H1 (cell line): ENCODE measurements around the gene PSMB11. TPM values are rescaled to one million over a fixed set of nuclear protein-coding genes. Genes with fewer than 3 reads are reported as not detected.
A peak's percentile ranks its signal among the peaks of the same experiment; 100 is the strongest.

Experiments used
- CTCF ChIA-PET: fragments of 300-600 bp; sonication (Branson Sonifier 250); formaldehyde crosslinking; loops from one replicate; lab custom pipeline; 2021; ENCODE audit not compliant: partially characterized antibody; lab: Charles Lee
- POLR2A ChIA-PET: fragments of 300-600 bp; sonication (Branson Sonifier 250); formaldehyde crosslinking; loops from one replicate; lab custom pipeline; 2021; ENCODE audit warnings: inconsistent platforms; ENCODE audit not compliant: partially characterized antibody; lab: Charles Lee
- DNase-seq, 2 experiments: peaks; one replicate each; pipeline versions ENCODE4 v3.0.0 to v3.0.0-alpha.2; 2010 to 2022; ENCODE audit warnings: low spot score in 2 of 2, low read depth in 1 of 2, mixed read lengths in 1 of 2
- FAIRE-seq: peaks from 2 replicates; lab custom pipeline; 2011; peaks lifted over from hg19 to GRCh38; lab: Jason Lieb, UNC
- H2AFZ ChIP-seq: 2 replicates; pipeline ENCODE4 v1.8.1; 2012; ENCODE audit warnings: low read length, inconsistent platforms
- H2AK5ac ChIP-seq: 2 replicates; pipeline ENCODE4 v1.6.1; 2013; ENCODE audit warnings: low read depth, low read length
- H2BK120ac ChIP-seq: replicated peaks from 2 replicates; pipeline ENCODE3; 2013; ENCODE audit warnings: low read depth, low read length, inconsistent platforms
- H2BK12ac ChIP-seq: 2 replicates; pipeline ENCODE4 v1.6.1; 2013; ENCODE audit warnings: low read depth, low read length
- H2BK15ac ChIP-seq: 2 replicates; pipeline ENCODE4 v1.6.1; 2013; ENCODE audit warnings: low read length
- H2BK20ac ChIP-seq: 2 replicates; pipeline ENCODE4 v1.6.1; 2013; ENCODE audit warnings: low read length
- H2BK5ac ChIP-seq: 2 replicates; pipeline ENCODE4 v1.6.1; 2013; ENCODE audit warnings: low read depth, low read length
- H3K14ac ChIP-seq: 2 replicates; pipeline ENCODE4 v1.6.1; 2013; ENCODE audit warnings: inconsistent platforms; ENCODE audit not compliant: insufficient read length
- H3K18ac ChIP-seq: 2 replicates; pipeline ENCODE4 v1.6.1; 2013; ENCODE audit warnings: low read length; ENCODE audit errors: extremely low read depth
- H3K23ac ChIP-seq: 2 replicates; pipeline ENCODE4 v1.6.1; 2013; ENCODE audit warnings: inconsistent platforms; ENCODE audit not compliant: insufficient read length
- H3K23me2 ChIP-seq: 2 replicates; pipeline ENCODE4 v1.6.1; 2013; ENCODE audit warnings: low read depth, low read length
- H3K27ac ChIP-seq: 2 replicates; pipeline ENCODE4 v1.6.1; 2011; ENCODE audit warnings: low read depth, low read length, inconsistent platforms
- H3K27me3 ChIP-seq, 4 experiments: replicated peaks in 1 of 4; 1 replicate in 1 of 4; 2 replicates in 3 of 4; pipeline versions ENCODE4 v1.6.1 to v1.8.1; 2011 to 2013; ENCODE audit warnings: low read length in 3 of 4, mild to moderate bottlenecking in 3 of 4, inconsistent platforms in 2 of 4, mixed read lengths in 2 of 4, moderate library complexity in 1 of 4; ENCODE audit not compliant: control insufficient read depth in 3 of 4, insufficient read depth in 3 of 4; ENCODE audit errors: extremely low read depth in 1 of 4
- H3K36me3 ChIP-seq, 4 experiments: 2 replicates each; pipeline versions ENCODE4 v1.6.1 to v1.8.1; 2011 to 2013; ENCODE audit warnings: mild to moderate bottlenecking in 4 of 4, low read length in 3 of 4, moderate library complexity in 2 of 4, control low read depth in 1 of 4, inconsistent platforms in 1 of 4; ENCODE audit not compliant: insufficient read depth in 4 of 4, control insufficient read depth in 2 of 4
- H3K4ac ChIP-seq: replicated peaks from 2 replicates; pipeline ENCODE3; 2013; ENCODE audit warnings: low read length, low read depth, mixed read lengths, inconsistent platforms; ENCODE audit not compliant: insufficient read length
- H3K4me1 ChIP-seq, 4 experiments: replicated peaks in 1 of 4; 1 replicate in 1 of 4; 2 replicates in 3 of 4; pipeline versions ENCODE4 v1.6.1 to v1.8.1; 2011 to 2013; ENCODE audit warnings: low read length in 3 of 4, inconsistent platforms in 2 of 4, mixed read lengths in 1 of 4; ENCODE audit not compliant: insufficient read depth in 4 of 4, control insufficient read depth in 3 of 4
- H3K4me2 ChIP-seq, 2 experiments: 2 replicates each; pipeline versions ENCODE4 v1.6.1 to v1.8.1; 2011 to 2013; ENCODE audit warnings: low read depth in 2 of 2, low read length in 2 of 2, control low read depth in 1 of 2, inconsistent platforms in 1 of 2, mild to moderate bottlenecking in 1 of 2; ENCODE audit not compliant: insufficient read depth in 1 of 2
- H3K4me3 ChIP-seq, 4 experiments: fragments of 200-600, 300-600 bp in 1 of 4; sonication (generic), shearing (Covaris generic), sonication (Bioruptor Twin) in 1 of 4; 2 replicates each; pipeline versions ENCODE4 v1.5.1 to v1.8.1; 2011 to 2016; ENCODE audit warnings: low read length in 4 of 4, low read depth in 3 of 4, control low read depth in 2 of 4, inconsistent platforms in 2 of 4, mild to moderate bottlenecking in 2 of 4, mixed read lengths in 1 of 4, moderate library complexity in 1 of 4; ENCODE audit not compliant: insufficient read depth in 2 of 4; ENCODE audit errors: extremely low read depth in 1 of 4
- H3K56ac ChIP-seq: replicated peaks from 2 replicates; pipeline ENCODE3; 2013; ENCODE audit warnings: low read depth, mild to moderate bottlenecking, mixed read lengths, low read length, inconsistent platforms; ENCODE audit not compliant: insufficient read length
- H3K79me1 ChIP-seq: 2 replicates; pipeline ENCODE4 v1.6.1; 2013; ENCODE audit warnings: low read depth, low read length, control low read depth
- H3K79me2 ChIP-seq, 2 experiments: 2 replicates each; pipeline versions ENCODE4 v1.6.1 to v1.8.1; 2012 to 2013; ENCODE audit warnings: low read length in 2 of 2, mild to moderate bottlenecking in 2 of 2, inconsistent platforms in 1 of 2; ENCODE audit not compliant: insufficient read depth in 2 of 2, control insufficient read depth in 1 of 2
- H3K9ac ChIP-seq, 4 experiments: replicated peaks in 1 of 4; 1 replicate in 1 of 4; 2 replicates in 3 of 4; pipeline versions ENCODE4 v1.6.1 to v1.8.1; 2011 to 2013; ENCODE audit warnings: low read depth in 3 of 4, low read length in 3 of 4, control low read depth in 2 of 4, mild to moderate bottlenecking in 2 of 4, moderate library complexity in 2 of 4, inconsistent platforms in 1 of 4; ENCODE audit errors: extremely low read depth in 1 of 4
- H3K9me3 ChIP-seq, 2 experiments: 2 replicates each; pipeline versions ENCODE4 v1.6.1 to v1.8.1; 2012 to 2013; ENCODE audit warnings: mild to moderate bottlenecking in 2 of 2, moderate library complexity in 2 of 2, control low read depth in 1 of 2, inconsistent platforms in 1 of 2, low read depth in 1 of 2, low read length in 1 of 2, mixed read lengths in 1 of 2; ENCODE audit not compliant: insufficient read depth in 2 of 2
- H4K20me1 ChIP-seq, 2 experiments: replicated peaks in 1 of 2; 2 replicates each; pipeline versions ENCODE3 to v1.8.1; 2011 to 2013; ENCODE audit warnings: inconsistent platforms in 2 of 2, low read length in 2 of 2, mild to moderate bottlenecking in 1 of 2; ENCODE audit not compliant: insufficient read depth in 2 of 2, control insufficient read depth in 1 of 2
- H4K5ac ChIP-seq: 2 replicates; pipeline ENCODE4 v1.6.1; 2013; ENCODE audit warnings: low read length, low read depth, mixed read lengths, inconsistent platforms; ENCODE audit not compliant: insufficient read length
- H4K8ac ChIP-seq: 2 replicates; pipeline ENCODE4 v1.8.0; 2013; ENCODE audit warnings: mild to moderate bottlenecking, moderate library complexity, low read length, inconsistent platforms; ENCODE audit not compliant: insufficient read depth; ENCODE audit errors: extremely low read depth
- H4K91ac ChIP-seq: replicated peaks from 2 replicates; pipeline ENCODE3; 2013; ENCODE audit warnings: low read length, mixed read lengths, inconsistent platforms; ENCODE audit not compliant: insufficient read length
- BRCA1 ChIP-seq: IDR thresholded peaks from 2 replicates; pipeline ENCODE4 v1.6.1; 2012; ENCODE audit warnings: low read depth, low read length, improper control_type of control experiment
- EGR1 ChIP-seq: IDR thresholded peaks from 2 replicates; pipeline ENCODE4 v1.6.1; 2011; ENCODE audit warnings: low read depth, low read length, borderline replicate concordance
- RXRA ChIP-seq: IDR thresholded peaks from 2 replicates; pipeline ENCODE4 v1.6.1; 2011; ENCODE audit warnings: low read depth, mild to moderate bottlenecking, low read length, moderate library complexity; ENCODE audit not compliant: insufficient read depth
- WGBS, 2 experiments: shearing (Covaris generic) in 1 of 2; methylation state at CpG; one replicate each; pipeline versions ENCODE4 v1.1.6 to v1.1.7; 2013 to 2015; ENCODE audit warnings: low lambda C conversion rate in 2 of 2, mixed read lengths in 2 of 2, inconsistent platforms in 1 of 2, low coverage in 1 of 2, missing lambda C conversion rate in 1 of 2; ENCODE audit not compliant: insufficient replicate concordance in 2 of 2, insufficient coverage in 1 of 2, insufficient read length in 1 of 2; ENCODE audit errors: extremely low coverage in 1 of 2, missing lambda C conversion rate in 1 of 2; 5-methylcytosine and 5-hydroxymethylcytosine counted together
- polyA plus RNA-seq, 7 experiments: library from polyadenylated mRNA; depleted of rRNA in 3 of 7; stranded (reverse) in 5 of 7; unstranded in 2 of 7; fragments of >200 nt in 5 of 7; fragments of 200-250 nt in 2 of 7; gene quantifications; 1 replicate in 5 of 7; 2 replicates in 1 of 7; 4 replicates in 1 of 7; pipeline versions ENCODE4 v1.2.1 to v1.2.3, GENCODE V29; 2011 to 2013; ENCODE audit warnings: missing spikeins in 2 of 7, mixed read lengths in 2 of 7
- total RNA-seq: library from RNA; stranded (reverse); fragmentation: NEBNext Ultra II Directional; extraction: Animal tissue kit (Norgen Biotek cat#: 25700); gene quantifications from 2 replicates; pipeline ENCODE4 v1.2.1, GENCODE V29; 2021

Gene PSMB11
- total and polyA plus RNA-seq, 2 of the 8 experiments (the other 6 are each of a cell fraction or from before 2014, with no cell fraction given), result not detected

DNA sequence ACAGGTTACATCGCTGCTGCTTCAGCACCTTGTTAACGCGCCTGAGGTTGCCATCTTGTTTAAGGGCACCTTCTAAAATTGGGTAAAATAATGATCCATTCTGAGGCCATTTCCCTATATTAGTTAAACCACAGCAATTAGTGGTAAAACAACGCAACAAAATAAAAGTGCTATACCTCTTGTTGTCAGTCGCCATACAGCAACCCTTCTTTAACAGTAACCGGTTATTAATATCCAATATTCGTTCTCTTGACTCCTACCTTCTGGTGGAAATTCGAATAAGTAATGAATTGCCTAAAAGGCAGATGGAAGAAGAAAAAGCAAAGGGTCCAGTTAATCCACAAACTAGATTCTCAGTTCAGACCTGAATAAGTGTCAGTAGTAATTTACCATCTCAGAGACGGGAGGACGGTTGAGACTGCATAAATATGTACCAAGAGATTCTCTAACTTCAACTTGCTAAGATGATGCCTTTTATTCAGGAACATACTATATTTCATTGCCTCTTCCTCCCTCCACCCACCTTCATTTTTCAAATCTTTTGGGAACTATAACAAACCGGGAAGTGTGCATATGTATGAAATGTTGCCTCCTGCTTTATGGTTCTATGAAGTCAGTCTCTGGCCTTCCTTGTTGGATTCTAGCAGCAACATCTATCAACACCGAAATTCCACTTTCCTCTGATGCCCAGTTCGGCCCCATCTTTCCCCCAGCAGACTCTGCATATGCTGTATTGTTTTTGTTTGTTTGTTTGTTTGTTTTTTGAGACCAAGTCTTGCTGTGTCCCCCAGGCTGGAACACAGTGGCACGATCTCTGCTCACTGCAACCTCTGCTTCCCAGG lies 6.5 kb upstream of the PSMB11 start:
- H4K5ac ChIP-seq, result no peak overlapping the region
- H3K18ac ChIP-seq, result no peak overlapping the region
- H2BK12ac ChIP-seq, result no peak overlapping the region; the same call in 1 of the 2 replicates
- FAIRE-seq (no peak), DNase-seq (no peak)
- no peak overlapping the region for H3K56ac ChIP-seq
- WGBS, 2 experiments, result 67% methylated on average over 14 of the region's 14 CpGs; no CpG with 5 or more reads in 1 of the 2 experiments
- ChIA-PET POLR2A (interaction anchor here (1.5 to 8.3 kb wide), 7 partner anchors 15 to 60 kb away, joined by 8 to 94 read pairs (median 10); partner anchors contain the start of genes ACIN1, C14orf119 and CDH24), CTCF (interaction anchor here (29.2 kb wide), 1 partner anchor 44 kb away, joined by 785 read pairs; the partner anchor contains the start of gene AJUBA)
- peaks cover 3% of the 10 kb centered on the region for H3K23me2 ChIP-seq
- H3K79me2 ChIP-seq, result peaks cover 0 to 19% of the 10 kb centered on the region in 2 experiments; a peak in 3 of 4 replicates
- H2AFZ ChIP-seq, result peak overlapping the region; percentile 98
- peaks cover 0 to 3% (median 1%) of the 10 kb centered on the region in 4 experiments; a peak in 2 of 7 replicates for H3K4me1 ChIP-seq
- H2BK15ac ChIP-seq, result no peak overlapping the region
- H4K8ac ChIP-seq, result no peak overlapping the region
- H2BK120ac ChIP-seq, result no peak overlapping the region
- H4K91ac ChIP-seq, result no peak overlapping the region
- H3K4me3 ChIP-seq, result peak overlapping the region; percentile 79 to 95 (median 88); a peak in 6 of 8 replicates
- 0 out of 2 replicates have a peak overlapping the region, but pooled peaks have one; percentile 29 for H2BK20ac ChIP-seq
- no peak overlapping the region for H2AK5ac ChIP-seq
- H3K23ac ChIP-seq, result no peak overlapping the region
- H3K14ac ChIP-seq, result no peak overlapping the region
- H3K27me3 ChIP-seq, result no peaks in the 10 kb centered on the region
- peak overlapping the region; percentile 75 to 78; a peak in 3 of 4 replicates for H3K4me2 ChIP-seq
- H3K79me1 ChIP-seq, result peaks cover 2% of the 10 kb centered on the region; the same call in 1 of the 2 replicates
- peaks cover 0 to 29% (median 22%) of the 10 kb centered on the region in 4 experiments; a peak in 7 of 8 replicates for H3K36me3 ChIP-seq
- peaks cover 0 to 2% of the 10 kb centered on the region in 2 experiments for H4K20me1 ChIP-seq
- no peaks in the 10 kb centered on the region for H3K9me3 ChIP-seq
- H3K4ac ChIP-seq, result no peak overlapping the region
- H2BK5ac ChIP-seq, result peak overlapping the region; percentile 100
- H3K9ac ChIP-seq, result peak overlapping the region in 2 of 4 experiments; percentile 96 to 97; a peak in 4 of 7 replicates
- TF ChIP-seq BRCA1, result 0 out of 2 replicates have a peak, but pooled peaks have one; percentile 3
- no peak for TF ChIP-seq RXRA
- no peak for TF ChIP-seq EGR1
- H3K27ac ChIP-seq, result peak overlapping the region; percentile 98
